Neural progenitor cell (in vitro differentiated cells): ENCODE data around the gene FOXN3.

Source experiments
- CTCF ChIP-seq: fragments of 200-600 bp; sonication (generic); IDR thresholded peaks from 2 replicates; pipeline ENCODE4 v1.5.1; 2017; ENCODE audit warnings: antibody characterized with exemption, mild to moderate bottlenecking
- EZH2 ChIP-seq: fragments of 200-600 bp; sonication (generic); IDR thresholded peaks from 2 replicates; pipeline ENCODE4 v1.6.1; 2017; ENCODE audit warnings: antibody characterized with exemption, mild to moderate bottlenecking, moderate library complexity

- TF ChIP-seq CTCF (no peak), EZH2 (no peak)
Observed at GRCh38 chr14:89447182-89447944, 30.3 kb upstream of the FOXN3 start.
